HG02798 (cell line): ENCODE data around the gene ST3GAL4.
"Not testable (repeated sequence)": the region's sequence is repeated elsewhere in the genome, so short reads cannot be mapped to it uniquely, and the experiment has no call there.

Experiments
- ATAC-seq: cut with Tn5 transposase; IDR thresholded peaks from one replicate; pipeline ENCODE4 v1.9.1; 2021; ENCODE audit warnings: mild to moderate bottlenecking; ENCODE audit not compliant: unreplicated experiment, poor library complexity

The ST3GAL4 gene

GRCh38 chr11:126361400-126361799, 5.9 kb downstream of the ST3GAL4 start:
- ATAC-seq, result no peak

GRCh38 chr11:126362879-126363655, 7.6 kb downstream of the ST3GAL4 start:
- ATAC-seq, result no peak

- ATAC-seq, result no peak
These were observed 8.3 kb downstream of the ST3GAL4 start for GRCh38 chr11:126363706-126364248.

GRCh38 chr11:126364735-126365134, 9.2 kb downstream of the ST3GAL4 start:
- ATAC-seq, result not testable (repeated sequence)

- not testable (repeated sequence) for ATAC-seq
These were observed 10.0 kb downstream of the ST3GAL4 start for GRCh38 chr11:126365508-126365907.

GRCh38 chr11:126366064-126366822, 10.8 kb downstream of the ST3GAL4 start:
- ATAC-seq, result no peak

GRCh38 chr11:126366823-126367654, 11.6 kb downstream of the ST3GAL4 start:
- ATAC-seq, result not testable (repeated sequence)

- ATAC-seq, result not testable (repeated sequence)
These were observed 12.3 kb downstream of the ST3GAL4 start for GRCh38 chr11:126367806-126368205.

- not testable (repeated sequence) for ATAC-seq
These were observed 13.0 kb downstream of the ST3GAL4 start for GRCh38 chr11:126368336-126369119.

- ATAC-seq, result no peak
These were observed 14.5 kb downstream of the ST3GAL4 start for GRCh38 chr11:126370016-126370415.

GRCh38 chr11:126371595-126371994, 16.1 kb downstream of the ST3GAL4 start:
- no peak for ATAC-seq

GRCh38 chr11:126373389-126374066, 18.0 kb downstream of the ST3GAL4 start:
- not testable (repeated sequence) for ATAC-seq

- not testable (repeated sequence) for ATAC-seq
These were observed 19.2 kb downstream of the ST3GAL4 start for GRCh38 chr11:126374562-126375300.

- no peak for ATAC-seq
These were observed 20.2 kb downstream of the ST3GAL4 start for GRCh38 chr11:126375726-126376125.

- no peak for ATAC-seq
These were observed 23.3 kb downstream of the ST3GAL4 start for GRCh38 chr11:126378763-126379162.

- no peak for ATAC-seq
These were observed 25.4 kb downstream of the ST3GAL4 start for GRCh38 chr11:126380909-126381308.

- ATAC-seq, result not testable (repeated sequence)
These were observed 26.5 kb downstream of the ST3GAL4 start for GRCh38 chr11:126381960-126382359.

GRCh38 chr11:126382641-126383040, 27.2 kb downstream of the ST3GAL4 start:
- not testable (repeated sequence) for ATAC-seq
